Smooth muscle cell of the brain vasculature (primary cell): ENCODE data around the gene TRIM64.
"Not testable (repeated sequence)": the region's sequence is repeated elsewhere in the genome, so short reads cannot be mapped to it uniquely, and the experiment has no call there.

Source experiments
- DNase-seq: peaks from one replicate; pipeline ENCODE4 v3.0.0-alpha.2; 2012; ENCODE audit warnings: low read depth, low spot score

TRIM64 gene

GRCh38 chr11:89965737-89966136, at the start of gene TRIM64:
Gene TRIM64 (plus strand): TSS chr11:89966037. CDS start chr11:89968504, 2,467 bp downstream.
- not testable (repeated sequence) for DNase-seq

- no peak for DNase-seq
Measured at GRCh38 chr11:89922195-89922660, 43.6 kb upstream of the TRIM64 start, which contains the start of gene TRIM49D1. Gene TRIM49D1 (minus strand): TSS chr11:89922245. CDS start chr11:89917710, 4,535 bp downstream.

GRCh38 chr11:89923764-89924163, 42.1 kb upstream of the TRIM64 start, which contains the start of gene TRIM49D2:
Gene TRIM49D2 (plus strand): TSS chr11:89924064. CDS start chr11:89926762, 2,698 bp downstream.
- not testable (repeated sequence) for DNase-seq

GRCh38 chr11:89960833-89961232, 5.0 kb upstream of the TRIM64 start:
- not testable (repeated sequence) for DNase-seq
